Activated naive CD8-positive, alpha-beta T cell treated with anti-CD3 and anti-CD28 coated beads for 36 hours (primary cell): Measurements from ENCODE around the gene SLC49A3. TPM values are rescaled to one million over a fixed set of nuclear protein-coding genes. Genes with fewer than 3 reads are reported as not detected.

Source experiments
- DNase-seq: peaks from one replicate; pipeline ENCODE4 v3.0.0; 2021
- H3K27ac Mint-ChIP-seq: one replicate; pipeline ENCODE4 v1.8.0; 2022; ENCODE audit warnings: mild to moderate bottlenecking, moderate library complexity, mixed read lengths
- H3K27me3 Mint-ChIP-seq: one replicate; pipeline ENCODE4 v1.8.0; 2022; ENCODE audit warnings: mild to moderate bottlenecking, mixed read lengths
- H3K36me3 Mint-ChIP-seq: one replicate; pipeline ENCODE4 v1.8.0; 2021; ENCODE audit warnings: mild to moderate bottlenecking, mixed read lengths
- H3K4me1 Mint-ChIP-seq: one replicate; pipeline ENCODE4 v1.8.0; 2021; ENCODE audit warnings: mixed read lengths
- H3K4me3 Mint-ChIP-seq: one replicate; pipeline ENCODE4 v1.8.0; 2022; ENCODE audit warnings: mild to moderate bottlenecking, moderate library complexity, mixed read lengths
- H3K9me3 Mint-ChIP-seq: one replicate; pipeline ENCODE4 v1.8.0; 2022; ENCODE audit warnings: mixed read lengths
- total RNA-seq, 2 experiments: library from RNA; stranded (reverse); gene quantifications; one replicate each; pipeline ENCODE4 v1.2.3, GENCODE V29; 2021

Gene SLC49A3
- total RNA-seq, 2 experiments from 2014 or later: 0.38 to 0.43 TPM

GRCh38 chr4:681736-682451 lies 7.1 kb downstream of the SLC49A3 start:
- no peak overlapping the region for H3K27ac Mint-ChIP-seq
- DNase-seq: peak; percentile 62
- H3K27me3 Mint-ChIP-seq: peaks cover 3% of the 10 kb centered on the region
- no peaks in the 10 kb centered on the region for H3K4me1 Mint-ChIP-seq
- H3K9me3 Mint-ChIP-seq: no peaks in the 10 kb centered on the region
- H3K36me3 Mint-ChIP-seq: no peaks in the 10 kb centered on the region
- peak overlapping the region; percentile 48 for H3K4me3 Mint-ChIP-seq

- Mint-ChIP-seq H3K4me3 (peak overlapping the region; percentile 65), H3K27ac (peak overlapping the region; percentile 65), H3K4me1 (peaks cover 2% of the 10 kb centered on the region), H3K36me3 (peaks cover under 1% of the 10 kb centered on the region), H3K27me3 (peaks cover 3% of the 10 kb centered on the region), H3K9me3 (no peaks in the 10 kb centered on the region)
- DNase-seq: peak; percentile 79
Measured at GRCh38 chr4:680928-681645, 7.9 kb downstream of the SLC49A3 start.

- Mint-ChIP-seq H3K4me1 (peaks cover 6% of the 10 kb centered on the region), H3K4me3 (peak overlapping the region; percentile 65), H3K36me3 (peaks cover 4% of the 10 kb centered on the region), H3K27me3 (peaks cover 3% of the 10 kb centered on the region), H3K9me3 (no peaks in the 10 kb centered on the region), H3K27ac (peak overlapping the region; percentile 65)
- DNase-seq: no peak
Measured at GRCh38 chr4:680551-680927, 8.4 kb downstream of the SLC49A3 start.

- Mint-ChIP-seq H3K4me3 (peak overlapping the region; percentile 65), H3K27me3 (peaks cover 3% of the 10 kb centered on the region), H3K36me3 (peaks cover 4% of the 10 kb centered on the region), H3K27ac (no peak overlapping the region), H3K9me3 (no peaks in the 10 kb centered on the region), H3K4me1 (peaks cover 9% of the 10 kb centered on the region)
- DNase-seq: no peak
Measured at GRCh38 chr4:680091-680490, 8.9 kb downstream of the SLC49A3 start.

- no peak overlapping the region for H3K4me3 Mint-ChIP-seq
Measured at GRCh38 chr4:679629-680028, 9.3 kb downstream of the SLC49A3 start.

GRCh38 chr4:679104-679481 lies 9.9 kb downstream of the SLC49A3 start:
- H3K27ac Mint-ChIP-seq: no peak overlapping the region
- no peak for DNase-seq
- no peaks in the 10 kb centered on the region for H3K9me3 Mint-ChIP-seq
- peaks cover 9% of the 10 kb centered on the region for H3K4me1 Mint-ChIP-seq
- peaks cover 4% of the 10 kb centered on the region for H3K36me3 Mint-ChIP-seq
- no peaks in the 10 kb centered on the region for H3K27me3 Mint-ChIP-seq
- no peak overlapping the region for H3K4me3 Mint-ChIP-seq

More at GRCh38 chr4:679629-680028, 9.3 kb downstream of the SLC49A3 start:
- DNase-seq: no peak
- Mint-ChIP-seq H3K27ac (no peak overlapping the region), H3K36me3 (peaks cover 4% of the 10 kb centered on the region), H3K4me1 (peaks cover 9% of the 10 kb centered on the region), H3K27me3 (peaks cover 3% of the 10 kb centered on the region), H3K9me3 (no peaks in the 10 kb centered on the region)

GRCh38 chr4:678331-679103 lies 10.4 kb downstream of the SLC49A3 start:
- no peak overlapping the region for H3K27ac Mint-ChIP-seq

GRCh38 chr4:677431-678293 lies 11.3 kb downstream of the SLC49A3 start:
- peaks cover 15% of the 10 kb centered on the region for H3K4me1 Mint-ChIP-seq
- no peaks in the 10 kb centered on the region for H3K9me3 Mint-ChIP-seq
- H3K27me3 Mint-ChIP-seq: no peaks in the 10 kb centered on the region
- no peak for DNase-seq
- H3K36me3 Mint-ChIP-seq: peaks cover 13% of the 10 kb centered on the region
- H3K27ac Mint-ChIP-seq: peak overlapping the region; percentile 48
- no peak overlapping the region for H3K4me3 Mint-ChIP-seq

More at GRCh38 chr4:678331-679103, 10.4 kb downstream of the SLC49A3 start:
- peaks cover 4% of the 10 kb centered on the region for H3K36me3 Mint-ChIP-seq
- no peak for DNase-seq
- no peak overlapping the region for H3K4me3 Mint-ChIP-seq
- no peaks in the 10 kb centered on the region for H3K27me3 Mint-ChIP-seq
- H3K4me1 Mint-ChIP-seq: peaks cover 9% of the 10 kb centered on the region
- no peaks in the 10 kb centered on the region for H3K9me3 Mint-ChIP-seq

GRCh38 chr4:676871-677235 lies 12.1 kb downstream of the SLC49A3 start:
- Mint-ChIP-seq H3K36me3 (peaks cover 17% of the 10 kb centered on the region), H3K4me1 (peaks cover 16% of the 10 kb centered on the region), H3K27ac (no peak overlapping the region), H3K4me3 (no peak overlapping the region), H3K27me3 (no peaks in the 10 kb centered on the region), H3K9me3 (no peaks in the 10 kb centered on the region)
- no peak for DNase-seq

- no peak for DNase-seq
- peaks cover 17% of the 10 kb centered on the region for H3K36me3 Mint-ChIP-seq
- peak overlapping the region; percentile 85 for H3K4me3 Mint-ChIP-seq
- H3K27me3 Mint-ChIP-seq: no peaks in the 10 kb centered on the region
- H3K9me3 Mint-ChIP-seq: no peaks in the 10 kb centered on the region
- peaks cover 16% of the 10 kb centered on the region for H3K4me1 Mint-ChIP-seq
- H3K27ac Mint-ChIP-seq: peak overlapping the region; percentile 56
Measured at GRCh38 chr4:675980-676870, 12.7 kb downstream of the SLC49A3 start.

GRCh38 chr4:675036-675882 lies 13.7 kb downstream of the SLC49A3 start:
- Mint-ChIP-seq H3K27ac (peak overlapping the region; percentile 83), H3K4me1 (peaks cover 16% of the 10 kb centered on the region), H3K4me3 (peak overlapping the region; percentile 85), H3K9me3 (no peaks in the 10 kb centered on the region), H3K36me3 (peaks cover 22% of the 10 kb centered on the region), H3K27me3 (no peaks in the 10 kb centered on the region)
- DNase-seq: peak; percentile 40

- Mint-ChIP-seq H3K4me3 (peak within 1 kb of the TSS; percentile 92), H3K9me3 (no peaks in the 10 kb centered on the region), H3K4me1 (peaks cover 16% of the 10 kb centered on the region), H3K36me3 (peaks cover 22% of the 10 kb centered on the region), H3K27ac (peak within 1 kb of the TSS; percentile 83), H3K27me3 (no peaks in the 10 kb centered on the region)
- peak; percentile 98 for DNase-seq
Measured at GRCh38 chr4:674172-675035, 14.5 kb downstream of the SLC49A3 start, which contains the start of the genes ATP5ME and MYL5. TSS of gene ATP5ME (minus strand) at chr4:674276. CDS start at chr4:674247, 29 bp downstream. TSS of gene MYL5 (plus strand) at chr4:674542. CDS start at chr4:678027, 3,485 bp downstream.
